ACC112 (cell line): ENCODE data around the gene YEATS2.
"Not testable (repeated sequence)": the region's sequence is repeated elsewhere in the genome, so short reads cannot be mapped to it uniquely, and the experiment has no call there.

Source experiments
- H2AFZ ChIP-seq: fragments of 200-600 bp; sonication (generic); one replicate; pipeline ENCODE4 v1.6.0; 2017; ENCODE audit warnings: antibody characterized with exemption, low read length; ENCODE audit not compliant: unreplicated experiment
- H3K27ac ChIP-seq: fragments of 200-600 bp; sonication (generic); 2 replicates; pipeline ENCODE4 v1.5.1; 2014; ENCODE audit warnings: low read depth, mild to moderate bottlenecking, antibody characterized with exemption, low read length, moderate library complexity
- H3K27me3 ChIP-seq: fragments of 200-600 bp; sonication (generic); 2 replicates; pipeline ENCODE4 v1.6.1; 2014; ENCODE audit warnings: mild to moderate bottlenecking, antibody characterized with exemption, low read length, moderate library complexity, mixed read lengths; ENCODE audit not compliant: insufficient read depth
- H3K36me3 ChIP-seq: fragments of 200-600 bp; sonication (generic); 2 replicates; pipeline ENCODE4 v1.6.1; 2016; ENCODE audit warnings: mild to moderate bottlenecking, antibody characterized with exemption, low read length, moderate library complexity, mixed read lengths; ENCODE audit not compliant: insufficient read depth
- H3K4me1 ChIP-seq: fragments of 200-600 bp; sonication (generic); one replicate; pipeline ENCODE4 v1.6.1; 2016; ENCODE audit warnings: low read length, mixed read lengths; ENCODE audit not compliant: insufficient read depth, unreplicated experiment, control insufficient read depth
- H3K4me3 ChIP-seq: fragments of 200-600 bp; sonication (generic); 2 replicates; pipeline ENCODE4 v1.5.1; 2014; ENCODE audit warnings: mild to moderate bottlenecking, low read depth, low read length
- H3K79me2 ChIP-seq: fragments of 200-600 bp; sonication (generic); one replicate; pipeline ENCODE4 v1.6.0; 2016; ENCODE audit warnings: low read length; ENCODE audit not compliant: control insufficient read depth, unreplicated experiment, insufficient read depth

Gene YEATS2

DNA sequence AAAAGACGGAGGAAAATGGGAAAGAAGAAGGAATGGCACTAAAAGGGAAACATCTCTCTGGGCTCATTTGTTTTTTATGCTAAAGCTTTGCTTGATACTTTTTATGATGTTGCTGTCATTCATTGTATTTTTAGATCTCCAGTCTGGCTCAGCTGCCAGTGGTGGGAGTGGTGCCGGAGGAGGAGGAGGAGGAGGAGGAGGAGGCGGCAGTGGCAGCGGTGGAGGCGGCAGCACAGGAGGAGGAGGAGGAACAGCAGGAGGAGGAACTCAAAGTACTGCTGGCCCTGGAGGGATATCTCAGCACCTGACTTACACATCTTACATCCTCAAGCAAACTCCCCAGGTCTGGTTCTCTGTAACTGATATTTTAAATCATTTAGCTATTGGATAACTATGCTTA is 78.2 kb downstream of the YEATS2 start:
- peaks cover 29% of the 10 kb centered on the region for H3K4me1 ChIP-seq
- no peaks in the 10 kb centered on the region for H3K27me3 ChIP-seq
- H3K27ac ChIP-seq, result peak overlapping the region; percentile 5; the same call in 1 of the 2 replicates
- H3K4me3 ChIP-seq, result no peak overlapping the region
- H2AFZ ChIP-seq, result no peak overlapping the region
- no peaks in the 10 kb centered on the region for H3K79me2 ChIP-seq
- H3K36me3 ChIP-seq, result peaks cover 50% of the 10 kb centered on the region

DNA sequence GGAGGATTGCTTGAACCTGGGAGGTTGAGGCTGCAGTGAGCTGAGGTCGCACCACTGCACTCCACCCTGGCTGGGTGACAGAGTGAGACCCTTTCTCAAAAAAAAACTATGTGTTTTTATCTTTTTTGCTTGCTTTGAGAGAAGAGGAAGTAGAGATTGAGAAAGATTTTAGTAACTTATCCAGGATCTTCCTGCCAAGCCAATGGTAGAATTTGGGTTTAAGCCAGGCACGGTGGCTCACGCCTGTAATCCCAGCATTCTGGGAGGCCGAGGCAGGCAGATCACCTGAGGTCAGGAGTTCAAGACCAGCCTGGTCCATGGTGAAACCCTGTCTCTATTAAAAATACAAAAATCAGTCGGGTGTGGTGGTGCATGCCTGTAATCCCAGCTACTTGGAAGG is 78.9 kb downstream of the YEATS2 start:
- not testable (repeated sequence) for H3K27ac ChIP-seq

DNA sequence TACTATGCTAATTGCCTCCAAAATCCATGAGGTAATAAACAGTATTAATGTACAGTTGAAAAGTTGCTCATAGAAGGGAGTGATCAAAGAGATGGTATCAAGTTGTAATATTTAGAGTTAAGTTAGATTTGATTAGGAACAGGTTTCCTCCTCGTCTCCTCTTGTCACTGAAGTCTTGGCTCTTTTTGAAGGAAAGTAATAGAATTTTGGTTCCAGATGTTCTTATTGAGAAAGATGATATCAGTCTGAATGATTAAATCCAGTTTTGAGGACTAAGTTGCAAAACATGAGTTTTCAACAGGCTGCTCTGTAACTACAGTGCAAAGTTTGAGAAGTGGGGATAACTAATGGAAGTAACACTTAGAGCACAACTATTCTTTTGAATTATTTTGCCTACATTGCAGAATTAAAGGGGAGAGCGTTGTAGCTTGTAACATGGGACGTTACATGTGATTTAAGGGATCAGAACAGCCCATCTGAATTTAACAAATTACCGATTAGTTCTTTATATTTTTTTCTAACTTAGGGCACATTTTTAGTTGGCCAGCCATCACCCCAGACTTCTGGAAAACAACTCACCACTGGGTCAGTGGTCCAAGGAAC is 79.5 kb downstream of the YEATS2 start:
- H3K27ac ChIP-seq, result no peak overlapping the region
- H3K79me2 ChIP-seq, result peaks cover 2% of the 10 kb centered on the region
- H3K4me1 ChIP-seq, result peaks cover 29% of the 10 kb centered on the region
- H3K4me3 ChIP-seq, result no peak overlapping the region
- H3K27me3 ChIP-seq, result no peaks in the 10 kb centered on the region
- H2AFZ ChIP-seq, result no peak overlapping the region
- peaks cover 58% of the 10 kb centered on the region for H3K36me3 ChIP-seq

More for the DNA sequence above, 78.9 kb downstream of the YEATS2 start:
- H3K27me3 ChIP-seq, H2AFZ ChIP-seq, H3K79me2 ChIP-seq, H3K4me3 ChIP-seq: not testable (repeated sequence)
- peaks cover 29% of the 10 kb centered on the region for H3K4me1 ChIP-seq
- peaks cover 55% of the 10 kb centered on the region for H3K36me3 ChIP-seq

DNA sequence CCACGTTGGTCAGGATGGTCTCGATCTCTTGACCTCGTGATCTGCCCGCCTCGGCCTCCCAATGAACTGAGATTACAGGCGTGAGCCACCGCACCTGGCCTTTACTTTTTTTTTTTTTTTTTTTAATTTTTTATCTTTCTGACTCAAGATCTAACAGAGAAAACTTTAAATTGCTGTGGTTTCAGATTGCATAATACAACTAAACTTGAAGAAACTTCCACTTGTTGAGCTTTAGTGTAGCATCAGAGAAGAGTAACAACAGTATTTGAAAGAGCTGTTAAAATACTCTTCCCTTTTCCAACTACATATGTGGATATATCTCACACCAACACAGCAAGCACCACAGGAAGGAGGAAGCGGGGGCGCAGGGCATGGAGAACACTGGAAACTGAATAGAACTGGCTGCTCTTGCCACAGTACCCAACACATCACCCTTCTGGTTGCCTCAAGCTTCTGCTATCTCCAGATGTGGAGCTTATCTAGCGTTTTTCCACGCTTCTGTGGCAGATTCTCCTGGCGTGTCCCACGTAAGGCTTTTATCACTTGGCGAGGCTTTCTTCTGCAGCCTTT is 82.4 kb downstream of the YEATS2 start:
- Histone ChIP-seq H3K36me3 (peaks cover 54% of the 10 kb centered on the region), H3K4me1 (peaks cover 29% of the 10 kb centered on the region), H3K4me3 (no peak overlapping the region), H2AFZ (no peak overlapping the region), H3K79me2 (peaks cover 16% of the 10 kb centered on the region), H3K27ac (no peak overlapping the region), H3K27me3 (no peaks in the 10 kb centered on the region)

DNA sequence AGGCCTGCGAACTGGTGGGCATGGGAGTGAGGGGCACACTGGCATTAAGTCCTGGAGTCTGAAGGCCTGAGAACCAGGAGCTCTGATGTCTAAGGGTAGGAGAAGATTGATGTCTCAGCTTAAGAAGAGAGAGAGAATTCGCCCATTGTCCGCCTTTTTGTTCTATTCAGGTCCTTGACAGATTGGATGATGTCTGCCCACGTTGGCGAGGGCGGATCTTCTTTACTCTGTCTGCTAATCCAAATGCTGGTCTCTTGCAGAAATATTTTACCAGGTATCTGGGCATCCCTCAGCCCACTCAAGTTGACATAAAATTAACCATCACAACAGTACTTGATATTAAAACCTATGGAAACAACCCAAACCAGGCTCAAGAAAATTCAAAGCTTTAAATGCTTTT is 83.6 kb downstream of the YEATS2 start:
- H2AFZ ChIP-seq, result no peak overlapping the region
- no peak overlapping the region for H3K27ac ChIP-seq
- H3K4me3 ChIP-seq, result no peak overlapping the region
- H3K36me3 ChIP-seq, result peaks cover 55% of the 10 kb centered on the region
- peaks cover 18% of the 10 kb centered on the region for H3K4me1 ChIP-seq
- H3K79me2 ChIP-seq, result peaks cover 16% of the 10 kb centered on the region
- no peaks in the 10 kb centered on the region for H3K27me3 ChIP-seq

DNA sequence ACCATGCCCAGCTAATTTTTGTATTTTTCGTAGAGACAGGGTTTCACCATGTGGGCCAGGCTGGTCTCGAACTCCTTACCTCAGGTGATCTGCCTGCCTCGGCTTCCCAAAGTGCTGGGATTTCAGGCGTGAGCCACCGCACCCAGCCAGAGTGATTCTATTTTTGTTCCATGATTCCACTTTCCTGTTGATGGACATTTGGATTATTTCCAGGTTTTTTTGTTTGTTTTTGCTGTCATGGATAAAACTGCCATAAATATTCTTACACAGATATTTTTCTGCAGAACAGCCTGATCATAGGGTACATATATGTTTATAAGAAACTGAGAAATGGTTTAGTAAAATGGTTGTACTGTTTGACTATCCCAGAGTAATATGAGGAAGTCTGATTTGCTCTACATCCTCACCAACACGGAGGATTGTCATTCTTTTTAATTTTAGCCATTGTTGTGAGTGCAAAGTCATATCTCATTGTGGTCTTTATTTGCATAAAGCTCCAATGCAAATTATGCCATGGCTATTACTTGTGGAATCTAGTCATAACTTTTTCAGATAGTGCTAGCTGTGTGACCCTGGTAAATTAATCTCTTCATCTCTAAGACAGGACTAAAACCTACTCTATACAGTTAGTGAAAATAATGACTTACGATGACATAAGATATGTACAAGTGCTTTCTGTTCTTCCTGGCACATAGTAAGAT is 85.1 kb downstream of the YEATS2 start:
- H3K79me2 ChIP-seq, result peaks cover 20% of the 10 kb centered on the region
- H3K27me3 ChIP-seq, result no peaks in the 10 kb centered on the region
- H3K4me3 ChIP-seq, result no peak overlapping the region
- peaks cover 57% of the 10 kb centered on the region for H3K36me3 ChIP-seq
- H3K27ac ChIP-seq, result no peak overlapping the region
- H2AFZ ChIP-seq, result no peak overlapping the region
- peaks cover 14% of the 10 kb centered on the region for H3K4me1 ChIP-seq

DNA sequence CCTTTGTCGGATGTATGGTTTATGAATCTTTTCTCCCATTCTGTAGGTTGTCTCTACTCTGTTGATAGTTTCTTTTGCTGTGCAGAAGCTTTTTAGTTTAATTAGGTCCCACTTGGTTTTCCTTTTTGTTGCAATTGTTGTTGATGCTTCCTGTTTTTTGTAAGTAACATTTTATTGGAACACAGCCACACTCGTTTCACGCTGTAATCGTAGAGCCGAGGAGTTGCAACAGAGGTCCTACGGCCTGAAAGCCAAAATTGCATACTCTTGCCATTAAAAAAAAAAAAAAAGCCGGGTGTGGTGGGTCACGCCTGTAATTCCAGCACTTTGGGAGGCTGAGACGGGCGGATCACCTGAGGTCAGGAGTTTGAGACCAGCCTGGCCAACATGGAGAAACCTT is 86.9 kb downstream of the YEATS2 start:
- not testable (repeated sequence) for H3K27ac ChIP-seq, H2AFZ ChIP-seq, H3K4me3 ChIP-seq, H3K27me3 ChIP-seq
- Histone ChIP-seq H3K36me3 (peaks cover 58% of the 10 kb centered on the region), H3K4me1 (peaks cover 17% of the 10 kb centered on the region), H3K79me2 (peaks cover 31% of the 10 kb centered on the region)

DNA sequence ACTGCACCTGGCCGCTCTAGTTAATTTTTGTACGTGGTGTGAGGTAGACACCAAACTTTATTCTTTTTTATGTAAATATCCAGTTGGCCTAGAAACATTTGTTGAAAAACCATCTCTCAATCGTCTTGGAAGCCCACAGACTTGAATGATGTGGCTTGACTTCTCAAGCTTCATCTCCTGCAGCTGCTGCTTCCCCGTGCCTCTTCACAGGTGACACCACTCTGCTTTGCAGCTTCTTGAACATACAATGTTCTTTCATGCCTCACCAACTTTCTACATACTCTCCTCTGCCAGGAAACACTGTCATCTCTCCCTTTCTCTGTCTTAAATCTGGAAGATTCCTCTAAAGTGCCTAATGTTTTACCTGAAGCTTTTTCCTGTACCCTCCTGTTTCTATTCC is 92.2 kb downstream of the YEATS2 start:
- Histone ChIP-seq H2AFZ (no peak overlapping the region), H3K79me2 (peaks cover 24% of the 10 kb centered on the region), H3K4me1 (peaks cover 3% of the 10 kb centered on the region), H3K27ac (no peak overlapping the region), H3K27me3 (no peaks in the 10 kb centered on the region), H3K36me3 (peaks cover 46% of the 10 kb centered on the region), H3K4me3 (no peak overlapping the region)

DNA sequence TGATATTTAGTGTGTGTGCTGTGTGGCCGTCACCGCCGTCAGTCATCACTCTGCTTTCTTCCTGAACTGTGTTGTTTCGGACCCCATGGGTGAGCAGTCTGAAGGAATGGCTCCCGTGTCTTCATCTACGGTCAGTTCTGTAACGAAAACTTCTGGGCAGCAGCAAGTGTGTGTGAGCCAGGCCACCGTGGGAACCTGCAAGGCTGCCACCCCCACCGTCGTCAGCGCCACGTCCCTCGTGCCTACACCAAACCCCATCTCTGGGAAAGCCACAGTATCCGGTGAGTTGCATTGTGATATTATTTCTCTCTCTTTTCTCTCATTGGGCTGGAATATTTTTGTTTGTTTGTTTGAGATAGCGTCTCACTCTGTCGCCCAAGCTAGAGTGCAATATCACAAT is 93.1 kb downstream of the YEATS2 start:
- no peaks in the 10 kb centered on the region for H3K27me3 ChIP-seq
- no peak overlapping the region for H3K4me3 ChIP-seq
- H2AFZ ChIP-seq, result no peak overlapping the region
- H3K4me1 ChIP-seq, result peaks cover 3% of the 10 kb centered on the region
- no peak overlapping the region for H3K27ac ChIP-seq
- peaks cover 45% of the 10 kb centered on the region for H3K36me3 ChIP-seq
- H3K79me2 ChIP-seq, result peaks cover 24% of the 10 kb centered on the region

DNA sequence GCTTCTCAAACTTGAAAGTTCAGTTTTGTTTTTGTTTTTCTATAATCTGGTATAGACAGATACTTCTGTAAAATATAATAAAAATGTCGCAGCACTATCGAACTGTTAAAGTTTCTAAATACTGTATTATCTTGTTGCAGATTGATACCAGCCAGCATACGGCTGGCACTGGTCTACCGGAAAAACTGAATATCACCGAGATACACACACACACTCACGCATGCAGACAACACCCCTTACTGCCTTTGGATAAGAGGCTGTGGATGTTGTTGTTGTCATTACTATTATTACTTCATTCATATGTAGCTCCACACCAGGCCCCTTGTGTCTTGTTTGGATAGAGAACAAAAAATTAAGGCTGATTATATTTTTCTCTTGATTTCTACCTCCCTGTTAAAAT is 95.4 kb downstream of the YEATS2 start:
- H3K79me2 ChIP-seq, result peaks cover 20% of the 10 kb centered on the region
- H3K27ac ChIP-seq, result no peak overlapping the region
- H3K4me3 ChIP-seq, result no peak overlapping the region
- H3K36me3 ChIP-seq, result peaks cover 33% of the 10 kb centered on the region
- H2AFZ ChIP-seq, result no peak overlapping the region
- peaks cover 3% of the 10 kb centered on the region for H3K4me1 ChIP-seq
- no peaks in the 10 kb centered on the region for H3K27me3 ChIP-seq

DNA sequence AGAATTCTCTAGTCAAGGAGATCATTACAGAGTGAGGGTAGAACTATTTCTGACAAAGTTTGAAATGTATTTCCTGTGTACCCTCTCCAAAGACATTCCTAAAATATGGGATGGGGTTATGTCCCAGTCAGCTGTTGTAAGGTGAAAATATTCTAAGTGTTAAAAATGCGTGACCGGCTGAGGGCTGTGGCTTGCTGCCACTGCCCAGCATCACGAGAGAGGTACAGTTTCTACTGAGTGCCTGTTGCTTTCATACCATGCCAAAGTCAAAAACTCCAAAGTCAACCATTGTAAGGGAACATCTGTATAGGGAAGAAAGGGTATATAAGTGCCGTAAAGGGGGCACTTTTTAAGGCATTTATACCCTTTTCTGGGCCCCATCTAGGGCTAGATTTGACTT is 96.9 kb downstream of the YEATS2 start:
- peaks cover 32% of the 10 kb centered on the region for H3K36me3 ChIP-seq
- no peak overlapping the region for H3K27ac ChIP-seq
- no peaks in the 10 kb centered on the region for H3K4me1 ChIP-seq

More for the DNA sequence above, 96.9 kb downstream of the YEATS2 start:
- Histone ChIP-seq H3K27me3 (no peaks in the 10 kb centered on the region), H3K4me3 (no peak overlapping the region), H2AFZ (no peak overlapping the region), H3K79me2 (peaks cover 9% of the 10 kb centered on the region)
